ENCODE measurements around the gene ZNF300. TPM values are rescaled to one million over a fixed set of nuclear protein-coding genes. Genes with fewer than 3 reads are reported as not detected.
"Not testable (repeated sequence)": the region's sequence is repeated elsewhere in the genome, so short reads cannot be mapped to it uniquely, and the experiment has no call there.

The ZNF300 gene
- total and polyA plus RNA-seq, 12 donors: 0.51 to 4.8 (median 0.99) TPM

DNA sequence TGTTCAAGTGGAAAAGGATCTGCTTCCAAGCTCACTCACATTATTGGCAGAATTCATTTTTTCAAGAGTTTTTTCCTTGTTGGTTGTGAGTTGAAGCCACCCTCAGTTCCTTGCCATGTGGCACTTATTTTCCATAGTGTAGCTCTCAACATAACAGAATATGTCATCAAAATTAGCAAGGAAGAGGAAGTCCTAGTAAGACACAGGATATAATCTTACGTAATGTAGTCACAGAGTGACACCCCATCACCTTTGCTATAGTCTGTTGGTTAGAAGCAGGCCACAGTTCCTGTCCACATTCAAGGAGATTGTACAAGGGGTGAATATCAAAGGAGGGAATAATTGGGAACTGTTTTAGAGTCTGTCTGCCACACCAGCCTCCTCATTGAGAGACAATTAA, 42.7 kb downstream of the ZNF300 start:
- intact Hi-C loops (cut with DNase I): no loop called here
- WGBS, 2 donors: 64 to 82% methylated on average over 1 of the region's 1 CpG
- Histone ChIP-seq H3K27ac (no peak overlapping the region), H3K27me3 (no peaks in the 10 kb centered on the region), H3K36me3 (no peaks in the 10 kb centered on the region), H3K4me1 (no peaks in the 10 kb centered on the region), H3K4me3 (no peak overlapping the region), H3K9me3 (peaks cover 0 to 57% (median 11%) of the 10 kb centered on the region in 11 donors)
- ATAC-seq: no peak
- TF ChIP-seq, protein P1, sequence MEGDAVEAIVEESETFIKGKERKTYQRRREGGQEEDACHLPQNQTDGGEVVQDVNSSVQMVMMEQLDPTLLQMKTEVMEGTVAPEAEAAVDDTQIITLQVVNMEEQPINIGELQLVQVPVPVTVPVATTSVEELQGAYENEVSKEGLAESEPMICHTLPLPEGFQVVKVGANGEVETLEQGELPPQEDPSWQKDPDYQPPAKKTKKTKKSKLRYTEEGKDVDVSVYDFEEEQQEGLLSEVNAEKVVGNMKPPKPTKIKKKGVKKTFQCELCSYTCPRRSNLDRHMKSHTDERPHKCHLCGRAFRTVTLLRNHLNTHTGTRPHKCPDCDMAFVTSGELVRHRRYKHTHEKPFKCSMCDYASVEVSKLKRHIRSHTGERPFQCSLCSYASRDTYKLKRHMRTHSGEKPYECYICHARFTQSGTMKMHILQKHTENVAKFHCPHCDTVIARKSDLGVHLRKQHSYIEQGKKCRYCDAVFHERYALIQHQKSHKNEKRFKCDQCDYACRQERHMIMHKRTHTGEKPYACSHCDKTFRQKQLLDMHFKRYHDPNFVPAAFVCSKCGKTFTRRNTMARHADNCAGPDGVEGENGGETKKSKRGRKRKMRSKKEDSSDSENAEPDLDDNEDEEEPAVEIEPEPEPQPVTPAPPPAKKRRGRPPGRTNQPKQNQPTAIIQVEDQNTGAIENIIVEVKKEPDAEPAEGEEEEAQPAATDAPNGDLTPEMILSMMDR (IDR thresholded peaks at IDR 0.05): no peak
- no peak for DNase-seq

GRCh38 chr5:150860246-150860821, 44.4 kb downstream of the ZNF300 start:
- no peak overlapping the region for H3K27ac ChIP-seq
- peaks cover 0 to 40% (median 5%) of the 10 kb centered on the region in 11 donors for H3K9me3 ChIP-seq
- H3K27me3 ChIP-seq: no peaks in the 10 kb centered on the region
- H3K4me1 ChIP-seq: no peaks in the 10 kb centered on the region
- intact Hi-C loops (cut with DNase I): no loop called here
- H3K36me3 ChIP-seq: no peaks in the 10 kb centered on the region
- 51 to 55% methylated on average over 2 of the region's 2 CpGs for WGBS, 2 donors
- no peak overlapping the region for H3K4me3 ChIP-seq
- DNase-seq (no peak), ATAC-seq (no peak)
- TF ChIP-seq, protein P1 (IDR thresholded peaks at IDR 0.05): no peak

- ATAC-seq; H3K4me3 ChIP-seq; H3K4me1 ChIP-seq; H3K36me3 ChIP-seq; H3K27ac ChIP-seq; H3K27me3 ChIP-seq; DNase-seq; intact Hi-C loops (cut with DNase I): not testable (repeated sequence)
- WGBS, 2 donors: 65 to 75% methylated on average over 3 of the region's 3 CpGs
- H3K9me3 ChIP-seq: peaks cover 0 to 11% (median 0%) of the 10 kb centered on the region in 11 donors
These were observed 48.1 kb downstream of the ZNF300 start for GRCh38 chr5:150856700-150857099.

- Histone ChIP-seq H3K4me3 (no peak overlapping the region), H3K4me1 (no peaks in the 10 kb centered on the region), H3K27me3 (no peaks in the 10 kb centered on the region), H3K27ac (no peak overlapping the region), H3K9me3 (no peaks in the 10 kb centered on the region), H3K36me3 (no peaks in the 10 kb centered on the region)
- WGBS, 2 donors: 87 to 91% methylated on average over 2 of the region's 2 CpGs
- intact Hi-C loops (cut with DNase I): no loop called here
- DNase-seq: no peak
- TF ChIP-seq, protein P1 (IDR thresholded peaks at IDR 0.05): no peak
- ATAC-seq: no peak
These were observed 51.2 kb downstream of the ZNF300 start for GRCh38 chr5:150853561-150853960.

DNA sequence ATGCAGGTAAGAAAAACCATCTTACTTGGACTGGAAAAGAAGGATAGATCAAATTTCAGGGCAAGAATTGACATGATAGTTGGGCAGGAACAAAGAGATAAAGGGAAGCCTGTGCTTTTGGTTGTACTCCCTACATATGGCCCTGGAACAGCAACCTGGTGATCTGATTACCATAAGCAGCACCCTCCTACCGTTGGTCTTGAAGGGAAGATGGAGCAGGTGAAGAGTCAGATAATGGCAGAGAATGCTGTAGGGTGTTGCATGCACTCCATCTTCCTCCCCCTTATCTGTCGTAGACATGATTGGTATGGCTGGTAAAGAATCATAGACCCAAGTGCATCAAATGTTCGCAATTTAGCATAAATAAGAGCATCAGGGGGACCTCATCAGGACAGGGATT, 53.7 kb downstream of the ZNF300 start:
- ATAC-seq: no peak
- no peaks in the 10 kb centered on the region for H3K9me3 ChIP-seq
- H3K27me3 ChIP-seq: no peaks in the 10 kb centered on the region
- no peak overlapping the region for H3K4me3 ChIP-seq
- no peak overlapping the region for H3K27ac ChIP-seq
- WGBS, 2 donors: 47 to 55% methylated on average over 3 of the region's 3 CpGs
- no peak for DNase-seq
- intact Hi-C loops (cut with DNase I): no loop called here
- TF ChIP-seq, protein P1 (IDR thresholded peaks at IDR 0.05): no peak
- H3K36me3 ChIP-seq: no peaks in the 10 kb centered on the region
- H3K4me1 ChIP-seq: peaks cover 0 to 5% (median 0%) of the 10 kb centered on the region in 9 donors

Data from heart right ventricle (tissue), 16 donors.